KMS-11 (cell line): ENCODE results near the gene SFRP4.

Experiments
- H2AFZ ChIP-seq: fragments of 200-600 bp; sonication (generic); 2 replicates; pipeline ENCODE4 v1.6.1; 2016; ENCODE audit warnings: antibody characterized with exemption, mixed run types, low read depth
- H3K27ac ChIP-seq: fragments of 200-600 bp; sonication (generic); 2 replicates; pipeline ENCODE4 v1.6.1; 2016; ENCODE audit warnings: mild to moderate bottlenecking, mixed run types
- H3K27me3 ChIP-seq: fragments of 200-600 bp; sonication (generic); 2 replicates; pipeline ENCODE4 v1.6.1; 2017; ENCODE audit warnings: mild to moderate bottlenecking, low read depth, mixed run types, moderate library complexity; ENCODE audit not compliant: insufficient read depth
- H3K36me3 ChIP-seq: fragments of 200-600 bp; sonication (generic); 2 replicates; pipeline ENCODE4 v1.6.1; 2017; ENCODE audit warnings: mild to moderate bottlenecking, mixed run types; ENCODE audit not compliant: insufficient read depth
- H3K4me1 ChIP-seq: fragments of 200-600 bp; sonication (generic); 2 replicates; pipeline ENCODE4 v1.6.1; 2016; ENCODE audit warnings: mild to moderate bottlenecking, low read depth, mixed run types; ENCODE audit not compliant: poor library complexity, severe bottlenecking
- H3K4me2 ChIP-seq: fragments of 200-600 bp; sonication (generic); 2 replicates; pipeline ENCODE4 v1.7.0; 2016; ENCODE audit warnings: mild to moderate bottlenecking, mixed run types
- H3K4me3 ChIP-seq: fragments of 200-600 bp; sonication (generic); IDR thresholded peaks from 2 replicates; pipeline ENCODE4 v1.6.1; 2017; ENCODE audit warnings: low read depth, low read length, mixed read lengths; ENCODE audit not compliant: insufficient read depth
- H3K79me2 ChIP-seq: fragments of 200-600 bp; sonication (generic); 2 replicates; pipeline ENCODE4 v1.6.1; 2016; ENCODE audit warnings: low read depth, mixed run types; ENCODE audit not compliant: insufficient read depth
- H3K9ac ChIP-seq: fragments of 200-600 bp; sonication (generic); 2 replicates; pipeline ENCODE4 v1.6.1; 2016; ENCODE audit warnings: mild to moderate bottlenecking, mixed run types
- H4K20me1 ChIP-seq: fragments of 200-600 bp; sonication (generic); 2 replicates; pipeline ENCODE4 v1.6.1; 2016; ENCODE audit warnings: mild to moderate bottlenecking, mixed run types; ENCODE audit not compliant: insufficient read depth
- TF ChIP-seq, protein P1 (sequence below): fragments of 200-600 bp; sonication (generic); conservative IDR thresholded peaks from 2 replicates; pipeline ENCODE4 v1.6.1; 2017; ENCODE audit warnings: low read depth, mild to moderate bottlenecking, antibody characterized with exemption, low read length, moderate library complexity, mixed read lengths

Gene SFRP4

DNA sequence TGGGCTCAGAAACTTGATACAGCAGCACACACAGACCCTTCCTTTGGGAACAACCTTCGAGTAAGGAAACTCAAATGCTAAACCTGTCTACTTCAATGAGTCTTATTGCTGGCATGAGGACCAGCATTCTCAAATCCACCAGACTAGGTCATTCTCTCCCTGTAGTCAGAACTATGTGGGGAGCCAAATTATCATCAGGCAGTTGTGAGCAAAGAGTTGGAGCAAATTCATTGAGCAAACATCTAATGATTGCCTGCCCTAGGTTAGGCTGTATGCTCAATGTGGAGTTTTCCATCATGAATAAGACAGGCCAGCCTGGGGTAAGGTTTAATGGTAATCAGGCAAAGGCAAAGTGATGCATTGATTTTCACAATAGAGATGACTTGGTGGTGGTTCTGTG, 7.4 kb upstream of the SFRP4 start:
- peaks cover 21% of the 10 kb centered on the region for H3K4me1 ChIP-seq
- peaks cover 43% of the 10 kb centered on the region for H3K79me2 ChIP-seq
- no peak overlapping the region for H3K9ac ChIP-seq
- H2AFZ ChIP-seq = no peak overlapping the region
- no peak overlapping the region for H3K4me2 ChIP-seq
- H3K27me3 ChIP-seq = no peaks in the 10 kb centered on the region
- no peaks in the 10 kb centered on the region for H3K36me3 ChIP-seq
- no peaks in the 10 kb centered on the region for H4K20me1 ChIP-seq
- no peak overlapping the region for H3K27ac ChIP-seq
- TF ChIP-seq, protein P1, sequence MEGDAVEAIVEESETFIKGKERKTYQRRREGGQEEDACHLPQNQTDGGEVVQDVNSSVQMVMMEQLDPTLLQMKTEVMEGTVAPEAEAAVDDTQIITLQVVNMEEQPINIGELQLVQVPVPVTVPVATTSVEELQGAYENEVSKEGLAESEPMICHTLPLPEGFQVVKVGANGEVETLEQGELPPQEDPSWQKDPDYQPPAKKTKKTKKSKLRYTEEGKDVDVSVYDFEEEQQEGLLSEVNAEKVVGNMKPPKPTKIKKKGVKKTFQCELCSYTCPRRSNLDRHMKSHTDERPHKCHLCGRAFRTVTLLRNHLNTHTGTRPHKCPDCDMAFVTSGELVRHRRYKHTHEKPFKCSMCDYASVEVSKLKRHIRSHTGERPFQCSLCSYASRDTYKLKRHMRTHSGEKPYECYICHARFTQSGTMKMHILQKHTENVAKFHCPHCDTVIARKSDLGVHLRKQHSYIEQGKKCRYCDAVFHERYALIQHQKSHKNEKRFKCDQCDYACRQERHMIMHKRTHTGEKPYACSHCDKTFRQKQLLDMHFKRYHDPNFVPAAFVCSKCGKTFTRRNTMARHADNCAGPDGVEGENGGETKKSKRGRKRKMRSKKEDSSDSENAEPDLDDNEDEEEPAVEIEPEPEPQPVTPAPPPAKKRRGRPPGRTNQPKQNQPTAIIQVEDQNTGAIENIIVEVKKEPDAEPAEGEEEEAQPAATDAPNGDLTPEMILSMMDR = no peak
- no peak overlapping the region for H3K4me3 ChIP-seq

DNA sequence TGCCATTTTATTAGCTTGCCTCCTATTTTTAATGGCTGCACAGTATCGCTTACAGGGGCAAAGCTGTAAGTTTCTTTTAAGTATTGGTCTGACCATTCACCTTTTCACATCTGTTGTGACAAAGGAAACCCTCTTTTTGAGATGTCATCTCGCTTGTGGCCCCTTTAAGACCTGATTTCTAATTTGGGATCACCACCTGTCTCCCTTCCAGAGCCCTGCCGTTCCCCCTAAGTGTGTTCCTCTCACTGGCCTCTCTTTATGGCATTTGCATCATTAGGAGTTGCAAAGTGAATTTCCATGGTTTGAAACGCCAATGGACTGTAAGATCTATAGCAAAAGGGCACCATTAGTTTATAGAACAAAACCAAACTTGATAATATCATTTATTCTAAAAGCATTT, 5.3 kb upstream of the SFRP4 start:
- TF ChIP-seq, protein P1 = no peak
- Histone ChIP-seq H3K36me3 (no peaks in the 10 kb centered on the region), H4K20me1 (no peaks in the 10 kb centered on the region), H3K4me2 (peak overlapping the region; percentile 96), H3K4me3 (no peak overlapping the region), H3K79me2 (peaks cover 30% of the 10 kb centered on the region), H3K27ac (no peak overlapping the region), H2AFZ (peak overlapping the region; percentile 97; the same call in 1 of the 2 replicates), H3K4me1 (peaks cover 29% of the 10 kb centered on the region), H3K27me3 (no peaks in the 10 kb centered on the region), H3K9ac (peak overlapping the region; percentile 92; the same call in 1 of the 2 replicates)

DNA sequence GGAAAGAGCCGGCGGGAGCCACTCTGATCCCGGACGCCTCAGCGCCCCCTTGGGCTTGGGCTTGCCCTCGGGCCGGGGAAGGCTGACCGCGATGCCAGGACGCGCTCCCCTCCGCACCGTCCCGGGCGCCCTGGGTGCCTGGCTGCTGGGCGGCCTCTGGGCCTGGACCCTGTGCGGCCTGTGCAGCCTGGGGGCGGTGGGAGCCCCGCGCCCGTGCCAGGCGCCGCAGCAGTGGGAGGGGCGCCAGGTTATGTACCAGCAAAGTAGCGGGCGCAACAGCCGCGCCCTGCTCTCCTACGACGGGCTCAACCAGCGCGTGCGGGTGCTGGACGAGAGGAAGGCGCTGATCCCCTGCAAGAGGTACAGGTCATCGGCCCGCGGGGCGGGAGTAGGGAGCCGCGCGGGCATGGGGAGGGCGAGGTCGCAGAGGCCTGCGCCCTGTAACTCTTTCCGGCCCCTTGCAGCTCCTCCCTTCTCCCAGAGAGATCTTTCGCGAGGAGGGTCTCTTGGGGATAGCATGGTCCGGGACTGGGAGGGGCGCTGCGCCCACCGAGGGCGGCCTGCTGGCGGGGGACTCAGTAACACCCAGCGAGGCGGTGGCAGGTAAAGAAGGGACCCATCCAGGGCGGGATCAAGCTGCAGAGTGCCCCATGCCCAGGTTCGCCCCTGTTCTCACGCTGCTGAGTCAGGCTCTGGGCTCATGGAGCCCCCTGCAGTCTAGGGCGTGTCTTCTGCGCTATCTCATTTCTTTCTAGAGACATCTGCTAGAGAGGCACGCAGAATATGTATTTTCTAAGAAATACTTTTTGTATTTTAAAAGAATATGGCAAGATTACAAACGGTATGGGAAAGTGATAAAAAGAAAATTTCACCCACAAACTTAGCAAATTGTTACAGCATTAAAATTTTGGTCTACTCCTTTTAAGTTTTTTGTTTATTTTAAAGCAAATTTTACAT, 4.5 kb upstream of the SFRP4 start:
- no peak overlapping the region for H3K4me3 ChIP-seq
- no peaks in the 10 kb centered on the region for H3K36me3 ChIP-seq
- H2AFZ ChIP-seq = peak overlapping the region; percentile 97
- TF ChIP-seq, protein P1 = peak; percentile 45
- peak overlapping the region; percentile 92 for H3K9ac ChIP-seq
- no peaks in the 10 kb centered on the region for H4K20me1 ChIP-seq
- peak overlapping the region; percentile 96 for H3K4me2 ChIP-seq
- H3K27me3 ChIP-seq = no peaks in the 10 kb centered on the region
- peaks cover 30% of the 10 kb centered on the region for H3K4me1 ChIP-seq
- peaks cover 30% of the 10 kb centered on the region for H3K79me2 ChIP-seq
- peak overlapping the region; percentile 79 for H3K27ac ChIP-seq

DNA sequence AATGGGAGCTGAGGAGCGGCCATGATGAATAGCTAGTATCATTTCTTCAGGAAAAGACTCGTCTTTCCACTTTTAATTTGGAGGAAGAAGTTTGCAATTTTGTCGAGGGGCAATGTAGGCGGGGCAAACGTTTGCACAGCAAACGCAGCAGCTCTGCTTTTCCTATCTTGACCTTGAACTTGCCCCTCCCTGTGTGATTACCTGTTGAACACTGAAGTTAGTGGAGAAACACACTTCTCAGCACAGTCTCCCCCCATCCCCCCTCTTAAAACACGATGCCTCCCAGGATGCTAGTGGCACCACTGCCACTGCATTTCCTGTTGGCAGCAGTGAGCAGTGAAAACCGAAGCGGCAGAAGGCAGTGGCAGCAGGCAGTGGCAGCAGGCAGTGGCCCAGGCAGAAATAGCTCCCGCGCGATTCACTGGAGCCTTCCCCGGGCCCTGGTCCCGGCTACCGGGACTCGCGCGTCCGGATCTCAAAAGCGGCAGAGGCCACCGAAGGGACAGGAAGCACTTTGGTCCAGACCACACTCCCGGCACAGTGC, 3.8 kb upstream of the SFRP4 start, which contains the start of gene EPDR1:
TSS of gene EPDR1 (plus strand) at position 336 of the 544 bp plus-strand sequence. CDS start 300 bp downstream, outside the sequence.
- no peaks in the 10 kb centered on the region for H4K20me1 ChIP-seq
- H3K9ac ChIP-seq = peak within 1 kb of the TSS; percentile 92
- peak within 1 kb of the TSS; percentile 79 for H3K27ac ChIP-seq
- H3K4me1 ChIP-seq = peaks cover 30% of the 10 kb centered on the region
- H3K36me3 ChIP-seq = no peaks in the 10 kb centered on the region
- H3K4me3 ChIP-seq = no peak within 1 kb of the TSS
- no peaks in the 10 kb centered on the region for H3K27me3 ChIP-seq
- H3K4me2 ChIP-seq = peak within 1 kb of the TSS; percentile 96
- TF ChIP-seq, protein P1 = peak; percentile 46
- H3K79me2 ChIP-seq = peaks cover 30% of the 10 kb centered on the region
- H2AFZ ChIP-seq = peak within 1 kb of the TSS; percentile 97
